B cell (primary cell): Measurements from ENCODE around the gene HDGFL1.

ENCODE experiments used
- CTCF ChIP-seq: fragments of 200-600 bp; IDR thresholded peaks from one replicate; pipeline ENCODE4 v1.8.0; 2022; ENCODE audit warnings: antibody characterized with exemption, mild to moderate bottlenecking
- EZH2 ChIP-seq: IDR thresholded peaks from 2 replicates; pipeline ENCODE4 v1.6.1; 2012; ENCODE audit warnings: borderline replicate concordance, low read depth, mild to moderate bottlenecking, moderate library complexity, low read length; ENCODE audit not compliant: insufficient read depth, poor library complexity, severe bottlenecking

DNA sequence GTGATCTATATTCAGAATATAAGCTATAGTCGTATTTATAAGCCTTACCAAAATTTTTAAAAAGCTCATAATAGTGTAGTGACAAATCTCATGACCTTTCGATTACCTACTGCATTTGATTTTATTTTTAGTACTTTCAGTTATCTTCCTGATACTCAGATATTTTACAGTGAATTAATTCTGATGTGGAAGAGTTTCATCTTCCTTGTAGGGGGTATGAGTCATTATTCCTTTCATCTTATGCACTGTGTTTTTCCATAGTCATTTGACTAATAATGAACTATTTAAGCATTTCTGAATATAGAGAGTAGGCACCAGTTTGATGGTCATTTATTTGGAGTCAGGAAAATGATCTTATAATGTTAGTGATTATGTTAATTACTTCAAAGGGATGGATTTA is 36.4 kb downstream of the HDGFL1 start:
- TF ChIP-seq CTCF (no peak), EZH2 (no peak)
